Fibroblast of mammary gland (primary cell): Measurements from ENCODE around the gene RANBP2.
"Not testable (repeated sequence)": the region's sequence is repeated elsewhere in the genome, so short reads cannot be mapped to it uniquely, and the experiment has no call there.

Experiments used
- DNase-seq: peaks from one replicate; pipeline ENCODE4 v3.0.0-alpha.2; 2010; ENCODE audit warnings: low read depth
- H3K4me3 ChIP-seq: 2 replicates; pipeline ENCODE4 v1.5.1; 2011; ENCODE audit warnings: low read depth, mild to moderate bottlenecking, low read length, moderate library complexity; ENCODE audit not compliant: control insufficient read depth
- TF ChIP-seq, protein P1 (sequence below): conservative IDR thresholded peaks from 2 replicates; pipeline ENCODE4 v1.5.1; 2011; ENCODE audit warnings: low read depth, low read length, inconsistent platforms; ENCODE audit not compliant: control insufficient read depth, insufficient read depth

RANBP2 gene

DNA sequence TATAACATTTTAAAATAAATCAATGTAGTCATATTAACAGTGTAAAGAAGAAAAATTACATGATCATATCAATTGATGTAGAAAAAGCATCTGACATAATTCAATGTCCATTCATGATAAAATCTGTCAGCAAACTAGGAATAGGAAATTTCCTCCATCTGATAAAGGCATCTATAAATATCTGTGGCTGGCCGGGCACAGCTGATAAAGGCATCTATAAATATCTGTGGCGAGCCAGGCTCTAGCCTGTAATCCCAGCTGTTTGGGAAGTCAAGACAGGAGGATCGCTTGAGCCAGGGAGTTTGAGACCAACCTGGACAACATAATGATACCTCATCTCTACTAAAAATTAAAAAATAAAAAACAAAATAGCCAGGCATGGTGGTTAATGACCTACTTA, 18.1 kb upstream of the RANBP2 start:
- TF ChIP-seq, protein P1, sequence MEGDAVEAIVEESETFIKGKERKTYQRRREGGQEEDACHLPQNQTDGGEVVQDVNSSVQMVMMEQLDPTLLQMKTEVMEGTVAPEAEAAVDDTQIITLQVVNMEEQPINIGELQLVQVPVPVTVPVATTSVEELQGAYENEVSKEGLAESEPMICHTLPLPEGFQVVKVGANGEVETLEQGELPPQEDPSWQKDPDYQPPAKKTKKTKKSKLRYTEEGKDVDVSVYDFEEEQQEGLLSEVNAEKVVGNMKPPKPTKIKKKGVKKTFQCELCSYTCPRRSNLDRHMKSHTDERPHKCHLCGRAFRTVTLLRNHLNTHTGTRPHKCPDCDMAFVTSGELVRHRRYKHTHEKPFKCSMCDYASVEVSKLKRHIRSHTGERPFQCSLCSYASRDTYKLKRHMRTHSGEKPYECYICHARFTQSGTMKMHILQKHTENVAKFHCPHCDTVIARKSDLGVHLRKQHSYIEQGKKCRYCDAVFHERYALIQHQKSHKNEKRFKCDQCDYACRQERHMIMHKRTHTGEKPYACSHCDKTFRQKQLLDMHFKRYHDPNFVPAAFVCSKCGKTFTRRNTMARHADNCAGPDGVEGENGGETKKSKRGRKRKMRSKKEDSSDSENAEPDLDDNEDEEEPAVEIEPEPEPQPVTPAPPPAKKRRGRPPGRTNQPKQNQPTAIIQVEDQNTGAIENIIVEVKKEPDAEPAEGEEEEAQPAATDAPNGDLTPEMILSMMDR, result no peak
- H3K4me3 ChIP-seq, result no peak overlapping the region
- DNase-seq, result no peak

DNA sequence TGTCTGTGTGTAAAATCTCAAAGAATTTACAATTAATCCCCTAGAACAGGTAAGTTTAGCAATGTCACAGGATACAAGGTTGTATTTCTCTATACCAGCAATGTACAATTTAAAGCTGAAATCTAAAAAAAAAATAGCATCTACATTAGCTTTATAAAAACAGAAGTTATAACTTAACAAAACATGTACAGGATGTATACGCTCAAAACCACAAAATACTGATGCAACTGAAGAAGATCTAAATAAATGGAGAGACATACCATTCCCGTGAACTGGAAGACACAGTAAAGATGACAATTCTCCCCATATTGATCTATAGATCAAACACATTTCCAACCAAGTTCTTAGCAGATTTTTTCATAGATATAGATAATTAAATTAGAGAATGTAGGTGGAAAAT, 17.5 kb upstream of the RANBP2 start:
- no peak overlapping the region for H3K4me3 ChIP-seq
- no peak for DNase-seq
- TF ChIP-seq, protein P1, result no peak

- DNase-seq, result no peak
- TF ChIP-seq, protein P1, result no peak
Observed at GRCh38 chr2:108704871-108705270, 14.4 kb upstream of the RANBP2 start.

GRCh38 chr2:108707300-108707699, 12.0 kb upstream of the RANBP2 start:
- no peak for DNase-seq
- TF ChIP-seq, protein P1, result no peak
- H3K4me3 ChIP-seq, result no peak overlapping the region

More at GRCh38 chr2:108704871-108705270, 14.4 kb upstream of the RANBP2 start:
- H3K4me3 ChIP-seq, result no peak overlapping the region

DNA sequence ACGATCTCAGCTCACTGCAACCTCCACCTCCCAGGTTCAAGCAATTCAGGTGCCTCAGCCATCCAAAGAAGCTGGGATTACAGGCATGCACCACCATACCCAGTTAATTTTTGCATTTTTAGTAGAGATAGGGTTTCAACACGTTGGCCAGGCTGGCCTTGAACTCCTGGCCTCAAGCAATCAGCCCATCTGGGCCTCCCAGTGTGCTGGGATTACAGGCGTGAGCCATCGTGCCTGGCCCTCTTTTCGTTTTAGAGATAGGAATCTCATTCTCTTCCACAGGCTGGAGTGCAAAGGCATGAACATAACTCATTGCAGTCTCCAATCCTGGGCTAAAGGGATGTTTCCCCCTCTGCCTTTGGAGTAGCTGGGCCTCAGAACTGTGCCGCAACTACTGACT, 2.3 kb upstream of the RANBP2 start:
- DNase-seq, H3K4me3 ChIP-seq: not testable (repeated sequence)

DNA sequence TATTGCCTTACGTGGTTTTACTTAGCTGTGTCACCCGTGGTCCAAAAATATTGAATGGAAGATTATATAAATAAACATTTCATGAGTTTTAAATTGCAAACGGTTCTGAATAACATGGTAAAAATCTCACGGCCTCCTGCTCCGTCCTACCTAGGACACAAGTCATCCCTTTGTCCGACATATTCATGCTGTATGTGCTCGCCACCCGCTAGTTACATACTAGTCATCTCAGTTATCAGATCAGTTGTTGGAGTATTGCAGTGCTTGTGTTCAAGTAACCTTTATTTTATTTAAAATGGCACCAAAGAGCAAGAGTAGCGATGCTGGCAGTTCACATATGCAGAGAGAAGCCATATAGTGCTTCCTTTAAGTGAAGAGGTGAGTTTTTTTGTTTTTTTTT, 6.8 kb downstream of the RANBP2 start:
- H3K4me3 ChIP-seq, DNase-seq: not testable (repeated sequence)

GRCh38 chr2:108734656-108735055, 15.4 kb downstream of the RANBP2 start:
- not testable (repeated sequence) for H3K4me3 ChIP-seq, DNase-seq

DNA sequence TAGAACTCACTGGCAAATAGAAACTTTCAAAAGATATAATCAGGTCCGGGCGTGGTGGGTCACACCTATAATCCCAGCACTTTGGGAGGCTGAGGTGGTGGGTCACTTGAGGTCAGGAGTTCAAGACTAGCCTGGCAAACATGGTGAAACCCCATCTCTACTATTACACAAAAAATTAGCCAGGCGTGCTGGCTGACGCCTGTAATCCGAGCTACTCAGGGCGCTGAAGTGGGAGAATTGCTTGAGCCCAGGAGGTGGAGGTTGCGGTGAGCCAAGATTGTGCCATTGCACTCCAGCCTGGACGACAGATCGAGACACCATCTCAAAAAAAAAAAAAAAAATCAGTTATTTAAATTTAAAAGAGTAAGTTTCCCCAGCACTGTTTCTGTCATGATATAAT, 38.7 kb downstream of the RANBP2 start:
- not testable (repeated sequence) for H3K4me3 ChIP-seq, DNase-seq

GRCh38 chr2:108762618-108763017, 43.3 kb downstream of the RANBP2 start:
- not testable (repeated sequence) for H3K4me3 ChIP-seq, DNase-seq

GRCh38 chr2:108766671-108767070, 47.4 kb downstream of the RANBP2 start:
- not testable (repeated sequence) for DNase-seq, H3K4me3 ChIP-seq

GRCh38 chr2:108767859-108768258, 48.6 kb downstream of the RANBP2 start:
- DNase-seq, H3K4me3 ChIP-seq: not testable (repeated sequence)
